MM.1S (cell line): Measurements from ENCODE around the gene PSMA2.

Experiments
- CTCF ChIP-seq: fragments of 300-600 bp; sonication (generic); IDR thresholded peaks from 2 replicates; pipeline ENCODE4 v1.5.1; 2016; ENCODE audit warnings: antibody characterized with exemption, low read length, mixed read lengths
- EZH2 ChIP-seq: fragments of 300-600 bp; sonication (generic); optimal IDR thresholded peaks from 2 replicates; pipeline ENCODE3; 2017; ENCODE audit warnings: low read depth, mild to moderate bottlenecking, antibody characterized with exemption, low read length, mixed read lengths
- EZH2phosphoT487 ChIP-seq: fragments of 300-600 bp; sonication (generic); IDR thresholded peaks from 2 replicates; pipeline ENCODE4 v1.6.1; 2018; ENCODE audit warnings: antibody characterized with exemption, low read length

GRCh38 chr7:42925630-42926029, 6.3 kb downstream of the PSMA2 start:
- TF ChIP-seq CTCF (no peak), EZH2 (no peak), EZH2phosphoT487 (no peak)
